GM21526 (cell line): Measurements from ENCODE around the gene ELP6.

Source experiments
- ATAC-seq: cut with Tn5 transposase; IDR thresholded peaks from one replicate; pipeline ENCODE4 v1.9.1; 2021; ENCODE audit warnings: moderate library complexity; ENCODE audit not compliant: unreplicated experiment, low FRiP score

The ELP6 gene, protein sequence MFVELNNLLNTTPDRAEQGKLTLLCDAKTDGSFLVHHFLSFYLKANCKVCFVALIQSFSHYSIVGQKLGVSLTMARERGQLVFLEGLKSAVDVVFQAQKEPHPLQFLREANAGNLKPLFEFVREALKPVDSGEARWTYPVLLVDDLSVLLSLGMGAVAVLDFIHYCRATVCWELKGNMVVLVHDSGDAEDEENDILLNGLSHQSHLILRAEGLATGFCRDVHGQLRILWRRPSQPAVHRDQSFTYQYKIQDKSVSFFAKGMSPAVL

DNA sequence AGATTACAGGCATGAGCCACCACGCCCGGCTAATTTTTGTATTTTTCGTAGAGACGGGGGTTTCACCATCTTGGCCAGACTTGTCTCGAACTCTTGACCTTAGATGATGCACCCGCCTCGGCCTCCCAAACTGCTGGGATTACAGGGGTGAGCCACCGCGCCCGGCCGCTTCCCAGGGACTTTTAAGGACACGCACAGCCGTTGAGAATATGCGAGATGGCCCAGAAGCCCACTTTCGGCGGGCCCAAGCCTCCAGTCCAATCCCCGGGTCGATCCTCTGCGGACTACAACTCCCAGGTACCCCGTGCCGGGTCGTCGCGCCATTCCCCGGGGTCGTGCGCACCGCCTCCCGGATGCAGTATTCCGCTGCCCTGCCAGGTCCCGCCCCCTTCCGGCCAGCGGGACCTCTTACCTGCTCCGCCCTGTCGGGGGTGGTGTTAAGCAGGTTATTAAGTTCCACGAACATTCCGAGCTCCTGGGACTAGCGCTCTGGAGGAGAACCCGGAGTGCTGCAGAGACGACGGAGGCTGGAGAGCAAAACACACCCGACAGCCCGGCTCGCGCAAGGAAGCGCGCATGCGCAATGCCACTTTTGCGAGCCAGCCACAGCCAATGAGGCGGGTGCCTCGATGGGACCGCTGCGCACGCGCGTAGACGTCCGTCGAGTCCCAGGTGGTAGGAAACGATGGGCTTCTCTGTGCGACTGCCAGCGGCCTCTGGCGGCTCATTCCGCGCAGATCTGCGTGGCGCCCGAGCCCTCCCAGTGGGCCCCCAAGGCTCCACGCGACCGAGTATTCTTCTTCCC lies at the start of gene ELP6:
Gene ELP6, minus strand, starts transcription at position 588 of the 805 bp plus-strand sequence. Its CDS starts 122 bp downstream, at position 466.
- peak; percentile 92 for ATAC-seq

DNA sequence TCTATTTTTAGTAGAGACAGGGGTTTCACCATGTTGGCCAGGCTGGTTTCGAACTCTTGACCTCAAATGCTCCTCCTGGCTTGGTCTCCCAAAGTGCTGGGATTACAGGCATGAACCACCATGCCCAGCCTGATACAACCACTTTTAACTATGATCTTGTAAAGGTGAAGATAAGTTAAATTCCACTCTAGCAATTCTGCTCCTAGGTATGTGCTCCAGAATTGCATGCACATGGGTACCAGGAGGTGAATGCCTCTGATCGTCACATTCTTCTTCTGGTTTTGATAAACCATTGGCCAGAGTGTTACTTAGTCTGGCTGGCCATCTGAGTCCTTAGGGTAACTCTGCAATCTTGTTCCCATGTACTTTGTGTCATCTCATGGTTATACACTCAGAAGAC lies 42.8 kb upstream of the ELP6 start:
- no peak for ATAC-seq

DNA sequence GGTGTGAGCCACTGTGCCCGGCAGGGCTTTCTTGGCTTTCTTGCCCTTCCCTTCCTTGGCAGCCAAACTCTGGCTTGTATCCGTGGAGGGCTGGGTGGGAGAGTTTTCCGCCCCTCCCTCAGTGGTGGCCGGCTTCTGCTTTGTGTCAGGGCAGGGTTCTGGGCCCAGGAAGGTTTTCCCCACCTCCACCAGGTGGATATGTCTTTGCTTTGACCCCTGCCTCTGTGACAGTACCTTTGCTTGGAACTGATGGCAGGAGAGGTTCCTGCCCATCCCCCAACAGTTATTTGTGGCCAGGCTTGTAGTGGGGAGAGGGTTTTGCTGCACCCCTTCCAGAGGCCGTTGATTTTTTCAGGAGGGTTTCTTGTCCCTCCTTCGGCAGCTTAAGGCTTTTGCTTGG lies 40.8 kb upstream of the ELP6 start:
- no peak for ATAC-seq

DNA sequence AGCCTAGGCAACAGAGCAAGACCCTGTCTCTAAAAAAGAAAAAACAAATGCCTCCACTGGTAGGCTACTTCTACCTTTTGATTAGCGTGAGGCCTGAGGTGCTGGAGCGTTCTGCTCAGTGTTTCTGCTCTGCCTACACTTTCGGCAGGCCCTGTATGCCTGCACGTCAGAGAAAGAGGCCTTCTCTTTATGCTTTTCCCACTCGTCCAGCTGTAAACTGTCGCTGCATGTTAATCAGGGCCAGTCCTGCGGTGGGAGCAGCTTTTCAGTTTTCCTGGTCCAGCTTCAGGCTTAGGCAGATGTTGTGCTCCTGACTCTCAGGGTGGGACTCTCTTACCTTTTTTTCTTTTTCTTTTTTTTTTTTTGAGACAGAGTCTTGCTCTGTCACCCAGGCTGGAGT lies 39.9 kb upstream of the ELP6 start:
- no peak for ATAC-seq

DNA sequence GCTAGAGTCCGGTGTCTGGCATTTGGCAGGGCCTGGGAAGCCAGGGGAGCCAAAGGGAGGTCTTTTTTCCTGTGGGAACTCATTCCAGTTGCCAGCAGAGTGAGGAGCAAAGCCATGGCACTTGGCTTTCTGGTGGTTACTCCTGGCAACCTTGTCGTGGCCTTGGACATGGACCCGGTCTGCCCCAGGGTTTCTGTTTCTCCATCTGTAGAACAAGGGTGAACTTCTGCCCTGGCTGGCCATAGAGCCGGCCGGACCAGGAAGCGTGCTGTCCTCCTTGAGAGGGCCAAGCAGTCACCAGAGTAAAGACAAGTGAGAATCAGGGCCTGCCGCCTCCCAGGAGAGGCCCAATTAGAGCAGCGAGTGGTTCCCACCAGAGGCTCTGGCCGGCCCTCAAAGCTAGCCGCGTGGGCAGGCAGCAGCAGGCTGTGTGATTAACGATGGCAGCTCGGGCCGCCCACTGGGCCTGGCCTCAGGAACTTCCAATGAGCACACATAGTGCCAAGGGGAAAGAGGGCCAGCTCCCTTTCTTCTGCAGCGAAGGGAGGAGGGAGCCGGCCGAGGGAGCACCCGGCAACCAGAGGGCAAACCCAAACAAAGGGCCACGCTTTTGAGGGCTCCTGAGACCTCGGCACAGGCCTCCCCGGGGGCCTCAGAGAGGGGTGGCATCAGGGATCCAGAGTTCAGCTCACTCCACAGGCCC lies 29.1 kb upstream of the ELP6 start:
- no peak for ATAC-seq

DNA sequence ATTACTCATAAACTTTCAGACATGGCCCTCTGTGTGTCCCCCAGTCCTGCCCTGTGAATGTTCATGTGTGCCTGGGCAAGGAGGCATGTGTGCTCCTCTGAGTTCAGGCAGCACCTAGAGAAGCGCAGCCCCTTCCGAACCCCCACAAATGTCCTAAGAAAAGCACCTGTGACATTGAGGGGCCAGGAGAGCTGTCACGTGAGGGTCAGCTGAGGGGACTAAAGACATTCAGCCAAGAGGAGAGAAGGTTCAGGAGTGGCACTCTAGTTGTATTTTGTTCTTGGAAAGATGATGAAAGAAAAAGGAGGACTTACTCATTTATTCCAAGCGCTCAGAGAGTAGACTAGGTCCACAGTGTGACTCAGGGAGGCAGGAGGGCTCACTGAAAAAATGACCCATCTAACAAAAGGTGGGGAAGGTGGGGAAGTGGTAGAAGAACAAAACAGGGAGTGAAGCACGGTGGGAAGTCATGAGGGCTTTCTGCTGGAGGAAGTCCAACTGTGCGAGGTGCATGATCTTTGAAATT lies 28.1 kb upstream of the ELP6 start:
- ATAC-seq = no peak

DNA sequence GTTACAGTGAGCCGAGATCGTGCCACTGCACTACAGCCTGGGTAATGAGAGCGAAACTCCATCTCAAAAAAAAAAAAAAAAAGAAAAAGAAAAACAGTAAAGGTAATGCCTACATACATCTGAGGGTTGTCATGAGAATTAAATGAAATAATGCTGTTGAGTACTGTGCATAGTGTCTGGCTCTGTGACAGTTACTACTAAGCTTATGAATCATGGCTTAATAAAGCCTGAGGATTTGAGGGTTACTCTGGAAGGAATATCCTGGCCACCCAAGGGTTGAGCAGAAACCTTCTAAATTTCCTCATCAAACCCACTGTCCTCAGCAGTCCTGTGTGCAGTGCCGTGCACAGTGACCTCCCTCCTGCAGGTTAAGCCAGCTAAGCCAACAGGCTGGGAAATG lies 26.8 kb upstream of the ELP6 start:
- no peak for ATAC-seq

DNA sequence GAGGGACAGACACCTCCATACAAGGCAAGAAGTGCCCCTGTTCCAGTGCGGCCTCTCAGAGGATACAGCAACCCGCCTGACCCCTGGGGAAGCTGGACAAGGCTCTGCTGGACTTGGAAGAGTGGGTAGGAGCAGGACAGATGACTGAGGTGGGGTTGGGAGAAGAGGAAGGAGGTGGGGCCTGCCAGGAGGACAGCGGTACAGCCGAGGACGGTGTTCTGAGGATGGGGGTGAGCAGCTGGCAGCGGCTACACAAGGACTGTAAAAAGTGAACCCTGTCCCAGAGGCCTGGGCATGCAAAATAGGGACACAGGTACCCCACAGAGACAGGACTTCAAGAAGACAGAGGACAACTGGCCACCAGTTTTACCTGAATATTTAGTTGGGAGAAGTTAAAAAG lies 23.5 kb upstream of the ELP6 start:
- ATAC-seq = no peak

DNA sequence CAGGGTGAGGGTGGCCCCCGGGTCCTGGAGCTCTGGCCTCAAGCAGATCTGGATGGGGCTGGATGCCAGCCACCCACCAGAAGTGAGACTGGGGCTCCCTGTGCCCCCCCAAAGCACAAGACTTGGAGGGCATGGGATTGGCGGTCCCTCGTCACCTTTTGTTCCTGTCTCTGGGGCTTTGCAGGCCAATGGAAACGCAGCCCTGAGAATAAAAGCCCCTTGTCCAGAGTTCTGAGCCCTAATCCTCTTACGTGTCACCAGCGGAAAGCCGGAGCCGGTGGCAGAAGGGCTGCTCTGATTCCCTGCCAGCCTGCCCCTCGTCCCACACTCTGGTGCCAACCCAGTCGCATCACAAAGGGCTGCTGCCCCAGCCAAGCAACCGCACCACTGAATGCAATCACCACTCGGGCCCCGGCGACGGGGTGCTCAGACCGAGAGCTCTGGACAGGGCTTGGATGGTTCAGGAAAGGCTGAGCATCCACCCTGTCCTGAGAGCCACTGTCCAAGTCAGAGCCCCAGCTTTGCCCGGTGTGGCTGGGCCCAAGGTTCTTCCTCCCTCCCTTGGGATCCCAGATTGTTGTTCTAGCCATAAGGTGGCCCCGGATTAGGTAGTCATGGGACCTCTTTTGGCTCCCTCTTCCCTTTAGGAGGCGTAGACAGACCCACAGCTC lies 22.8 kb upstream of the ELP6 start:
- no peak for ATAC-seq

DNA sequence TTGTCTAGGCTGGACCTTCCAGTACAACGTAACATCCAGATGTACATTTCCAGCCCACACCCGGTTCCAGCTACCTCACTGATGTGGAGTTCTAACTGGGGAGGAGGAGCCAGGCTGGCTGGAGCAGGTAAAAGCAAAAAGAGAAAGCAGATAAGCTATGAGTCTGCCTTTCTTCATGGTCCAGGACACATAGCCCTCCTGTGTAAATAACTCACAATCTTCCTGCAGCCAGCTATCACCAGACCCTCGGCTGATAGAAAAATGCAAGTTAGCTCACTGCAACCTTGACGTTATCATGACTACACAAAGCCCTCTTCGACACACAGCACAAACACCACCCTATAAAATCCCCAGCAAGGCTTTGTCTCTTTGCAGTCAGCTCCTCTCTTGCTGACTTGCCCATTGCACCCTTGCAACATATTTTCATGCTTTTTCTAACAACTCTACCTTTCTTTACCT lies 20.5 kb upstream of the ELP6 start:
- ATAC-seq = no peak

DNA sequence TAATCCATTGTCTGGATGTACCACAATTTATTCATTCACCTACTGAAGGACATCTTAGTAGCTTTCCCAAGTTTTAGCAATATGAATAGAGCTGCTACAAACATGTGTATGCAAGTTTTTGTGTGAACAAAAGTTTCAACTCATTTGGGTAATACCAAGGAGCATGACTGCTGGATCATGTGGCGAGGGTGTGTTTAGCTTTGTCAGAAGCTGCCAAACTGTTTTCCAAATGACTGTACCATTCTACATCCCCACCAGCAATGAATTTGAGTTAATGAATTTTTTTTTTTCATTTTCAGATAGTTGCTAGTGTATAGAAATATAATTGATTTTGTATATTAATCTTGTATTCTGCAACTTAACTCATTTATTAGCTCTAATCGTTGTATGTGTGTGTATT lies 20.0 kb upstream of the ELP6 start:
- ATAC-seq = no peak

DNA sequence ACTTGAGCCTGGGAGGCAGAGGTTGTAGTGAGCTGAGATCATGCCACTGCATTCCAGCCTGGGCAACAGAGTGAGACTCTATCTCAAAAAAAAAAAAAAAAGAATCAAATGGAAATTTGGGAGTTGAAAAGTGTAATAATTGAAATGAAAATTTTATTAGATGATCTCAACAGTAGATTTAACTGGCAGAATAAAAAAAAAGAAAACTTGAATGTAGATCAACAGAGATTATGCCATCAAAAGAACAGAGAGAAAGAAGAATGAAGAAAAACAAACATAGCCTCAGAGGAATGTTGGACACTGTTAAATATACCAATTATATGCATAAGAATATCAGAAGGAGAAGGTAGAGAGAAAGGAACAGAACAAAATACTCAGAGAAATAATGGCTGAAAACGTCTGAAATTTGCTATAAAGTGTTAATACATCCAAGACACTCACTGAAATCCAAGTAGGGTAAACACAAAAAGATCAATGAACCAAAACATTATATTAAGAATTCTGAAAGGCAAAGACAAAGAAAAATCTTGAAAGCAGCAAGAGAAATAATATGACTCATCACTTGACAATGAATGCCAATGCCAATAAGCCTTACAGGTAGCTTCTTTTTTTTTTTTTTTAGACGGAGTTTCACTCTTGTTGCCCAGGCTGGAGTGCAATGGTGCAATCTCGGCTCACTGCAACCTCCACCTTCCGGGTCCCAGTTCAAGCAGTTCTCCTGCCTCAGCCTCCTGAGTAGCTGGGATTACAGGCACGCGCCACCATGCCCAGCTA lies 14.6 kb upstream of the ELP6 start:
- no peak for ATAC-seq

DNA sequence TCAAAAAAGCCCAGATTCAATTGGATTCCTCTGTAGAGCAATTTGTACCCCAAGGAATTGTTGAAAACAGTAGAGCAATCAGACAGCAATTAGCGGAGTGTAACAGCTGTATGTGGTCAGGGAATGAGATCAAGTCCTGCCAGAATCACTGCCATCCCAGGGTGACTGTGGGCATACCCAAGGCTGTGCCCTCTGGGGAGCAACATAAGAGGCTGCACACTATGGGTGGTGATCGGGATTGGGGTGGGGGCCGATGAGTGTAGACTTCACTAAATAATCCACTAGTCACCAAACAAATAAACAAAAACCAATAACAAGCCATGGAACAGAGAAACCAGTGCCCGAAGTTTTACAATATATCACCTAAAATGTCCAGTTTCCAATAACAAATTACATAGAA lies 12.1 kb upstream of the ELP6 start:
- no peak for ATAC-seq

DNA sequence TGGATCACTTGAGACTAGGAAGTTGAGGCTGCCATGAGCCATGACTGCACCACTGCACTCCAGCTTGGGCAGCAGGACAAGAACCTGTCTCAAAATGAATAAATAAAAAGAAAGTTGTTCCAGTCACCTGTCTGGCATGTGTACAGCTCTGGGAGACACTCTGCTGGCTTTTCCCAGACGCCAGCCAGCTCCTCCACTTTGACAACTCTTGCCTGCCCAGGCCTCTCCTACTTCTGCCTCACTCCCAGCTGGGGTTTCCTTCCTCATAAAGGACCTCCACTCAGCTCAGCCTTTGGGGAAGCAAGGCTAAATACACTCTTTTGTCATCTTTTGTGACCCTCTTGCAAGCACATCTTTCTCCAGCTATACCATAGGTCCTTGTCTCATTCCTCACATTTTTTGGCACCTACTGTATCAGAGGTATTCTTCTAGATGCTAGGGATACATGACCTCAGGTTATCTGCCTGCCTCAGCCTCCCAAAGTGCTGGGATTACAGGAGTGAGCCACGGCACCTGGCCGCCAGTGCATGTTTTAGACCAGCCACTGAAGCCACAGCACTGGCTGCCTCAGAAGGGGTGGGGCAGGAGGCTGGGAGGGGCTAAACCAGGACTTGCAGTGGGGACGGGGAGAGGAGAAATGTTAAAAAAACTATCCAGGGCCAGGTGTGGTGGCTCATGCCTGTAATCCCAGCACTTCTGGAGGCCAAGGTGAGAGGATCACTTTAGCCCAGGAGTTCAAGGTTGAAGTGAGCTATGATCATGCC lies 10.0 kb upstream of the ELP6 start:
- ATAC-seq = no peak

DNA sequence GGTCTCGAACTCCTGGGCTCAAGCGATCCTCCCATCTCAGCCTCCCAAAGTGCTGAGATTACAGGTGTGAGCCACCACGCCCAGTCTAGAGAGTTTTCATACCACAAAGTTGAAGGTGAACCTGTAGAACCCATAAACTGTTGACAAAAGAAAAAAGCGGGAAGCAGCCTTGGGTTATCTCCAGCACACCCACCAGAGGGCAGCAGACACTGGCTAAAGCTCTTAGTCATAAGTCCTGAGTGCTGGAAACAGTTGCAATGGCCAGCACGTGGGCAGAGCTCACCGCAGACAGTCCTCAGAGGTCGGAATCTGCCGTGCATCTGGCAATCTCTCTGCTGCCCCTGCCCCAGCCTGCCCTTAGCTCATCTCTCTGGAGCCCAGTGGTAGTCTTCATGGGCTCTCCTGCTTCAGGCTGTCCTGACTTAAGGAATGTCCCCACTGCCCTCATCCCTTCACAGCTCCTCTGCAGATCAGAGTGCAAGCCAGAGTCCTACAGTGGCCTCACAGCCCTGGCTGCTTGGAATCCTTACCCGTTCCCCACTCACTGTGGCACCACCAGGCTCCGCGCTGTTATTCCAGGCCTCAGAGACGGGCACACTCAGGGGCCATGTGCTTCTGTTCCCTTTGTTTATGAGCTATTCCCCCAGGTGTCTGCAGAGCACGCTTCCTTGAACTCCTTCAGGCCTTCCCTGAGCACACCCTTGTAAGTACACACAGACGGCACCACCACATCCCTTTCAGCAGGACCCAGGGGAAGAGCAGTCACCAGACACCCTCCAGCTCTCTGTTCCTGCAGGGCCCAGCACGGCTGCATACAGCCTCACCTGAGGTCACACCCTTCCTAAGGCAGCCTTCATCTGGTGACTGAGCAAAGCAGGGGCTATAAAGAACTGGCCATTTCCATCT lies 8.8 kb upstream of the ELP6 start:
- ATAC-seq = no peak

DNA sequence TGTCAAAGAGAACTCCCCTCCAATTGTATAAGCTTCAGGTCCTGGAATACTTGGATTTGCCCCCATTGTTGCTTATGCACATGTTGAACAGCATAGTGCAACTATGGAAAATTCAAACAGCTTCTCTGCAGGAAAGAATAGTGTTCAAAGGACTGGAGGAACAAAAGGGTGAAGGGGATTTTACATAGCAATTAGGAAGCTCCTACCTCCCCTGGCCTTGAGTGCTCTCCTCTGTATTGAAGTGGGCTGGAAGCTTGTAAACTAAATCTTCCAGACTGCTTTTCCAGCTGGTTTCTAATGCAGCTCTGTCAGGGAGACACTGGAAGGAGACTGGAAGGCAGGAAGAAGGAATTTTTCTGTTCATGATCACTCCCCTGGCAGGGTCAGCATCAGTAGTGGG lies 7.2 kb upstream of the ELP6 start:
- no peak for ATAC-seq

DNA sequence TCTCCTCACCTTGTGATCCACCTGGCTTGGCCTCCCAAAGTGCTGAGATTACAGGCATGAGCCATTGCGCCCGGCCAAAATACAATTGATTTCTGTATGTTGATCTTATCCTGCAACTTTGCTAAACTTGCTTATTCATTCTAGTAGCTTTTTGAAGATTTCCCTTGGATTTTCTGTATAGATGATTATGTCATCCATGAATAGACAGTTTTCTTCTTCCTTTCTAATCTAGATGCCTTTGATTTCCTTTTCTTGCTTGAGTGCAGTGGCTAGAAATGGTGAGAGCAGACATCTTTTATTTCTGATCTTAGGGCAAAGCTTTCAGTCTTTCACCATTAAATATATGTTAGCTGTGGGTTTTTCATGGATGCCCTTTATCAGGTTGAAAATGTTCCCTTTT lies 4.4 kb upstream of the ELP6 start:
- no peak for ATAC-seq

DNA sequence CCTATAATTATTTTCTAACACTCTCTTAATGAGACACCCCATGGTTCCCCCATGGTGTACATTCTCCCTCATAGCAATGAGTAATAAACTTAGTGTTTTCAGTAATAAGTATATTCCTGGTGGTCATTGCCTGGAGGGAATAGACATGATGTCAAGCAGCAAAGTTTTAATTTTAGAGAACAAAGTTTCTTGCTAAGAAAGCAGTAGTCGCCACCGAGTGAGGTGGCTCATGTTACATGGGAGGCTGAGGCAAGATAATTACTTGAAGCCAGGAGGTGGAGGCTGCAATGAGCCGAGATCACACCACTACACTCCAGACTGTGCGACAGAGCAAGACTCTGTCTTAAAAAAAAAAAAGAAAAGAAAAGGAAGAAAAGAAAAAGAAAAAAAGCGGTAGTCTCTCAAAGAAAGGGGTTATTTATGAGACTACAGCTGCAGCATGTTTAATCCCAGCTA lies 2.4 kb upstream of the ELP6 start:
- ATAC-seq = no peak
